Lung microvascular endothelial cell (primary cell): ENCODE measurements around the gene RERE. TPM values are rescaled to one million over a fixed set of nuclear protein-coding genes. Genes with fewer than 3 reads are reported as not detected.

Experiments used
- DNase-seq, 2 donors: peaks; one replicate each; pipeline versions ENCODE4 v3.0.0 to v3.0.0-alpha.2; 2010; ENCODE audit warnings: low read depth in 2 of 2
- total RNA-seq: library from RNA; depleted of rRNA; stranded (reverse); fragments of >200 nt; gene quantifications from 2 replicates; pipeline ENCODE4 v1.2.1, GENCODE V29; 2014

The RERE gene
- total RNA-seq, 1 donor from 2014 or later, result 86.5 TPM

GRCh38 chr1:8354038-8354437 is 463.4 kb downstream of the RERE start:
- no peak for DNase-seq

- DNase-seq, result peak in 1 of 2 donors; percentile 26
These were observed 464.3 kb downstream of the RERE start for GRCh38 chr1:8352886-8353785.

GRCh38 chr1:8352471-8352845 is 465.0 kb downstream of the RERE start:
- no peak for DNase-seq

GRCh38 chr1:8351693-8352470 is 465.6 kb downstream of the RERE start:
- DNase-seq, result peak; percentile 38 to 47

GRCh38 chr1:8350914-8351684 is 466.3 kb downstream of the RERE start:
- no peak for DNase-seq

GRCh38 chr1:8349961-8350360 is 467.5 kb downstream of the RERE start:
- DNase-seq, result no peak

- DNase-seq, result no peak
These were observed 468.0 kb downstream of the RERE start for GRCh38 chr1:8349473-8349865.

- peak; percentile 63 to 76 for DNase-seq
These were observed 468.5 kb downstream of the RERE start for GRCh38 chr1:8348777-8349472.

- no peak for DNase-seq
These were observed 469.2 kb downstream of the RERE start for GRCh38 chr1:8348047-8348776.

- DNase-seq, result no peak
These were observed 469.8 kb downstream of the RERE start for GRCh38 chr1:8347635-8348034.

GRCh38 chr1:8345621-8346415 is 471.6 kb downstream of the RERE start:
- DNase-seq, result no peak

GRCh38 chr1:8344893-8345507 is 472.4 kb downstream of the RERE start:
- no peak for DNase-seq

- DNase-seq, result peak; percentile 91 to 94
These were observed 473.9 kb downstream of the RERE start for GRCh38 chr1:8343464-8344001.

- no peak for DNase-seq
These were observed 474.4 kb downstream of the RERE start for GRCh38 chr1:8343044-8343443.

- peak in 1 of 2 donors; percentile 48 for DNase-seq
These were observed 475.1 kb downstream of the RERE start for GRCh38 chr1:8342325-8342724.

GRCh38 chr1:8340448-8340847 is 477.0 kb downstream of the RERE start:
- DNase-seq, result no peak

- no peak for DNase-seq
These were observed 478.2 kb downstream of the RERE start for GRCh38 chr1:8339203-8339600.

GRCh38 chr1:8338526-8339202 is 478.8 kb downstream of the RERE start:
- no peak for DNase-seq
